ENCODE measurements around the gene XPO1.

Gene XPO1

DNA sequence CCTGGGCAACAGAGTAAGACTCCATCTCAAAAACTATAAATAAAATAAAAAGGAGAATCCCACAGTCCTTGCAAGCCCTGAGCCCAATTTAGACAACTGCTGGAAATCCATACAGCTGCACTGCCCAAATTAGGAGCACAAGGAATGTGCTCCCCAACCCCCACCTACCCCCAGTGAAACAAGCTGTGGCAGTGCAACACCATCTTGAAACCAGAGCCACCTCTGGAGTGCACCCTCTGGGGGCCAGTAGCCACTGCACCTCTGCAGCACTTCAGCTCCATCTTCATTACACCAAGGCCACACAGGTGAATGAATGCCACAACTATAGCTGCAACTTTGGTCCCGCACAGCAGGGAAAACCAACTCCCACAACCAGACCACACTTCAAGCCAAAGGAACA, 104.5 kb downstream of the XPO1 start:
- Histone ChIP-seq H3K27ac (ENCODE audit: low read depth, low read length) (no peak overlapping the region), H3K4me1 (ENCODE audit: control insufficient read depth, low read length) (peaks cover 85% of the 10 kb centered on the region)

DNA sequence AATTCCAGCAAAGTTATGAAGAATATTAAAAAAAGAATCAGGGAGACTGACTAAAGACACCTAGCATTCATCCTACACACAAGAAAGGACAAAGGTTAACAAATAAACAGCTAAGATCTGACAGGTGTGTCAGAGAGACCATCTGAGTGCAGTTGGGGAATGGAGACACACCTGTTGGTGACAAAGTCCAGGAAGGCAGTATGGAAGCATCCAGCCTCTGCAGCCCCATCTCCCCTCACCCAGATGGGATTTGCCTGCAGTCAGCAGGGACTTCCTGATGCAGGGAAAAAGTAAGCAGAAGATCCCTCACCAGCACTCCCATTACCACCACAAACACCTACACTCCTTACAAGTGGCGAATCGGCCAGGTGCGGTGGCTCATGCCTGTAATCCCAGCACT, 105.2 kb downstream of the XPO1 start:
- H4K20me1 ChIP-seq (ENCODE audit: control insufficient read depth, insufficient read depth, low read depth, low read length), result peaks cover 20% of the 10 kb centered on the region; the same call in 1 of the 2 replicates
- H3K27me3 ChIP-seq (ENCODE audit: control insufficient read depth, low read length), result no peaks in the 10 kb centered on the region
- H3K36me3 ChIP-seq (ENCODE audit: control insufficient read depth, low read length), result 0 out of 2 replicates have a peak, but pooled peaks cover 5% of the 10 kb centered on the region
- H3K4me3 ChIP-seq (ENCODE audit: low read length), result no peak overlapping the region
- peaks cover 21% of the 10 kb centered on the region for H3F3A ChIP-seq (ENCODE audit: control insufficient read depth, insufficient read depth)
- 0 out of 2 replicates have a peak overlapping the region, but pooled peaks have one; percentile 13 for H3K4me2 ChIP-seq (ENCODE audit: low read length)
- no peak overlapping the region for H3K27ac ChIP-seq (ENCODE audit: low read depth, low read length)
- peaks cover 99% of the 10 kb centered on the region for H3K79me2 ChIP-seq (ENCODE audit: control insufficient read depth, low read length)
- no peaks in the 10 kb centered on the region for H3K9me3 ChIP-seq (ENCODE audit: control insufficient read depth, insufficient read depth, low read length)
- no peaks in the 10 kb centered on the region for H3K9me2 ChIP-seq (replicated peaks; ENCODE audit: control insufficient read depth, low read length)
- peaks cover 85% of the 10 kb centered on the region for H3K4me1 ChIP-seq (ENCODE audit: control insufficient read depth, low read length)
- TF ChIP-seq CTCF (IDR thresholded peaks at IDR 0.05; ENCODE audit: low read depth, low read length, poor library complexity, severe bottlenecking), result no peak
- TF ChIP-seq EZH2phosphoT487 (IDR thresholded peaks at IDR 0.05; ENCODE audit: borderline replicate concordance, low read length), result no peak

More for the DNA sequence above, 104.5 kb downstream of the XPO1 start:
- Histone ChIP-seq H3K9me3 (ENCODE audit: control insufficient read depth, insufficient read depth, low read length) (no peaks in the 10 kb centered on the region), H3K4me3 (ENCODE audit: low read length) (no peak overlapping the region), H3K27me3 (ENCODE audit: control insufficient read depth, low read length) (no peaks in the 10 kb centered on the region), H3F3A (ENCODE audit: control insufficient read depth, insufficient read depth) (peaks cover 19% of the 10 kb centered on the region), H3K9me2 (replicated peaks; ENCODE audit: control insufficient read depth, low read length) (no peaks in the 10 kb centered on the region), H3K79me2 (ENCODE audit: control insufficient read depth, low read length) (peaks cover 99% of the 10 kb centered on the region), H4K20me1 (ENCODE audit: control insufficient read depth, insufficient read depth, low read depth, low read length) (peaks cover 16% of the 10 kb centered on the region; the same call in 1 of the 2 replicates), H3K4me2 (ENCODE audit: low read length) (peak overlapping the region; percentile 5; the same call in 1 of the 2 replicates), H3K36me3 (ENCODE audit: control insufficient read depth, low read length) (0 out of 2 replicates have a peak, but pooled peaks cover 5% of the 10 kb centered on the region)
- TF ChIP-seq EZH2phosphoT487 (IDR thresholded peaks at IDR 0.05; ENCODE audit: borderline replicate concordance, low read length), result no peak
- no peak for TF ChIP-seq CTCF (IDR thresholded peaks at IDR 0.05; ENCODE audit: low read depth, low read length, poor library complexity, severe bottlenecking)

DNA sequence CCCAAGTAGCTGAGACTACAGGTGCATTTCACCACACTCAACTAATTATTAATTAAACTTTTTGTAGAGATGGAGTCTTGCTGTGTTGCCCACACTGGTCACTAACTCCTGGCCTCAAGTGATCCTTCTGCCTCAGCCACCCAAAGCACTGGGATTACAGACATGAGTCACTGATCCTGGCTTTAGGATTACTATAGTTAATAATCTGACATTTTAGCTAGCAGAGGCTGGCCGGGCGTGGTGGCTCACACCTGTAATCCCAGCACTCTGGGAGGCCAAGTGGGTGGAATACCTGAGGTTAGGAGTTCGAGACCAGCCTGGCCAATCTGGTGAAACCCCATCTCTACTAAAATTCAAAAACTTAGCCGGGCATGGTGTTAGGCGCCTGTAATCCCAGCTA, 106.8 kb downstream of the XPO1 start:
- no peaks in the 10 kb centered on the region for H3K9me2 ChIP-seq (replicated peaks; ENCODE audit: control insufficient read depth, low read length)
- H3K4me3 ChIP-seq (ENCODE audit: low read length), result no peak overlapping the region
- peaks cover 21% of the 10 kb centered on the region for H3F3A ChIP-seq (ENCODE audit: control insufficient read depth, insufficient read depth)
- no peak for TF ChIP-seq EZH2phosphoT487 (IDR thresholded peaks at IDR 0.05; ENCODE audit: borderline replicate concordance, low read length)
- no peak for TF ChIP-seq CTCF (IDR thresholded peaks at IDR 0.05; ENCODE audit: low read depth, low read length, poor library complexity, severe bottlenecking)
- peaks cover 86% of the 10 kb centered on the region for H3K4me1 ChIP-seq (ENCODE audit: control insufficient read depth, low read length)
- peaks cover 8% of the 10 kb centered on the region for H3K36me3 ChIP-seq (ENCODE audit: control insufficient read depth, low read length)
- no peaks in the 10 kb centered on the region for H3K9me3 ChIP-seq (ENCODE audit: control insufficient read depth, insufficient read depth, low read length)
- H3K27ac ChIP-seq (ENCODE audit: low read depth, low read length), result no peak overlapping the region
- H3K79me2 ChIP-seq (ENCODE audit: control insufficient read depth, low read length), result peaks cover 100% of the 10 kb centered on the region
- H4K20me1 ChIP-seq (ENCODE audit: control insufficient read depth, insufficient read depth, low read depth, low read length), result peaks cover 16% of the 10 kb centered on the region; the same call in 1 of the 2 replicates
- no peaks in the 10 kb centered on the region for H3K27me3 ChIP-seq (ENCODE audit: control insufficient read depth, low read length)
- no peak overlapping the region for H3K4me2 ChIP-seq (ENCODE audit: low read length)
